ENCODE data around the gene GPC1.

The GPC1 gene

GRCh38 chr2:240465268-240465764, 29.9 kb downstream of the GPC1 start:
- H3K9me3 Mint-ChIP-seq: no peaks in the 10 kb centered on the region
- DNase-seq (no peak), ATAC-seq (no peak)
- no peaks in the 10 kb centered on the region for H3K27me3 Mint-ChIP-seq
- no peak overlapping the region for H3K27ac Mint-ChIP-seq
- no peak overlapping the region for H3K4me3 Mint-ChIP-seq
- H3K4me1 Mint-ChIP-seq: no peaks in the 10 kb centered on the region
- H3K36me3 Mint-ChIP-seq (ENCODE audit: low read depth): no peaks in the 10 kb centered on the region

- no peaks in the 10 kb centered on the region for H3K9me3 Mint-ChIP-seq
- H3K4me3 Mint-ChIP-seq: no peak overlapping the region
- H3K36me3 Mint-ChIP-seq (ENCODE audit: low read depth): no peaks in the 10 kb centered on the region
- H3K4me1 Mint-ChIP-seq: no peaks in the 10 kb centered on the region
- ATAC-seq: no peak
- no peak for DNase-seq
- no peaks in the 10 kb centered on the region for H3K27me3 Mint-ChIP-seq
- no peak overlapping the region for H3K27ac Mint-ChIP-seq
Observed at GRCh38 chr2:240465765-240466578, 30.5 kb downstream of the GPC1 start.

GRCh38 chr2:240466579-240467148, 31.2 kb downstream of the GPC1 start:
- Mint-ChIP-seq H3K4me1 (no peaks in the 10 kb centered on the region), H3K4me3 (no peak overlapping the region), H3K9me3 (no peaks in the 10 kb centered on the region), H3K27ac (no peak overlapping the region), H3K36me3 (ENCODE audit: low read depth) (no peaks in the 10 kb centered on the region), H3K27me3 (no peaks in the 10 kb centered on the region)
- ATAC-seq (no peak), DNase-seq (peak; percentile 0)

- Mint-ChIP-seq H3K36me3 (ENCODE audit: low read depth) (no peaks in the 10 kb centered on the region), H3K9me3 (no peaks in the 10 kb centered on the region), H3K27me3 (no peaks in the 10 kb centered on the region), H3K27ac (no peak overlapping the region), H3K4me1 (no peaks in the 10 kb centered on the region), H3K4me3 (no peak overlapping the region)
- DNase-seq (no peak), ATAC-seq (peak; percentile 7)
Observed at GRCh38 chr2:240467149-240467642, 31.7 kb downstream of the GPC1 start.

GRCh38 chr2:240467659-240468302, 32.3 kb downstream of the GPC1 start:
- no peaks in the 10 kb centered on the region for H3K27me3 Mint-ChIP-seq
- H3K4me1 Mint-ChIP-seq: no peaks in the 10 kb centered on the region
- no peak overlapping the region for H3K27ac Mint-ChIP-seq
- ATAC-seq: no peak
- no peak overlapping the region for H3K4me3 Mint-ChIP-seq
- peaks cover 3% of the 10 kb centered on the region for H3K36me3 Mint-ChIP-seq (ENCODE audit: low read depth)
- no peak for DNase-seq
- no peaks in the 10 kb centered on the region for H3K9me3 Mint-ChIP-seq

GRCh38 chr2:240468303-240469238, 33.1 kb downstream of the GPC1 start:
- Mint-ChIP-seq H3K4me1 (no peaks in the 10 kb centered on the region), H3K36me3 (ENCODE audit: low read depth) (peaks cover 10% of the 10 kb centered on the region), H3K4me3 (no peak overlapping the region), H3K9me3 (peaks cover 7% of the 10 kb centered on the region), H3K27me3 (no peaks in the 10 kb centered on the region), H3K27ac (no peak overlapping the region)
- no peak for DNase-seq
- no peak for ATAC-seq

- ATAC-seq (no peak), DNase-seq (no peak)
- Mint-ChIP-seq H3K27me3 (no peaks in the 10 kb centered on the region), H3K9me3 (peaks cover 11% of the 10 kb centered on the region), H3K4me1 (no peaks in the 10 kb centered on the region), H3K4me3 (no peak overlapping the region), H3K27ac (no peak overlapping the region), H3K36me3 (ENCODE audit: low read depth) (peaks cover 13% of the 10 kb centered on the region)
Observed at GRCh38 chr2:240469239-240469636, 33.8 kb downstream of the GPC1 start.

- no peak for DNase-seq
- Mint-ChIP-seq H3K9me3 (peaks cover 11% of the 10 kb centered on the region), H3K27me3 (no peaks in the 10 kb centered on the region), H3K27ac (no peak overlapping the region), H3K4me3 (no peak overlapping the region), H3K36me3 (ENCODE audit: low read depth) (peaks cover 17% of the 10 kb centered on the region), H3K4me1 (no peaks in the 10 kb centered on the region)
- no peak for ATAC-seq
Observed at GRCh38 chr2:240469740-240470139, 34.3 kb downstream of the GPC1 start.

- no peaks in the 10 kb centered on the region for H3K27me3 Mint-ChIP-seq
- no peaks in the 10 kb centered on the region for H3K4me1 Mint-ChIP-seq
- H3K4me3 Mint-ChIP-seq: no peak overlapping the region
- peaks cover 24% of the 10 kb centered on the region for H3K36me3 Mint-ChIP-seq (ENCODE audit: low read depth)
- DNase-seq (no peak), ATAC-seq (no peak)
- peaks cover 17% of the 10 kb centered on the region for H3K9me3 Mint-ChIP-seq
- H3K27ac Mint-ChIP-seq: no peak overlapping the region
Observed at GRCh38 chr2:240472078-240472790, 36.8 kb downstream of the GPC1 start.

GRCh38 chr2:240473211-240473610, 37.7 kb downstream of the GPC1 start:
- H3K27ac Mint-ChIP-seq: no peak overlapping the region
- no peak overlapping the region for H3K4me3 Mint-ChIP-seq
- no peak for ATAC-seq

GRCh38 chr2:240477916-240478315, 42.5 kb downstream of the GPC1 start:
- DNase-seq (no peak), ATAC-seq (no peak)
- H3K9me3 Mint-ChIP-seq: peaks cover 17% of the 10 kb centered on the region
- no peaks in the 10 kb centered on the region for H3K4me1 Mint-ChIP-seq
- H3K4me3 Mint-ChIP-seq: no peak overlapping the region
- no peaks in the 10 kb centered on the region for H3K27me3 Mint-ChIP-seq
- no peak overlapping the region for H3K27ac Mint-ChIP-seq
- peaks cover 21% of the 10 kb centered on the region for H3K36me3 Mint-ChIP-seq (ENCODE audit: low read depth)

More at GRCh38 chr2:240473211-240473610, 37.7 kb downstream of the GPC1 start:
- no peak for DNase-seq
- peaks cover 24% of the 10 kb centered on the region for H3K36me3 Mint-ChIP-seq (ENCODE audit: low read depth)
- H3K27me3 Mint-ChIP-seq: no peaks in the 10 kb centered on the region
- H3K9me3 Mint-ChIP-seq: peaks cover 17% of the 10 kb centered on the region
- H3K4me1 Mint-ChIP-seq: no peaks in the 10 kb centered on the region

- no peaks in the 10 kb centered on the region for H3K4me1 Mint-ChIP-seq
- ATAC-seq (no peak), DNase-seq (no peak)
- peaks cover 11% of the 10 kb centered on the region for H3K9me3 Mint-ChIP-seq
- peaks cover 15% of the 10 kb centered on the region for H3K36me3 Mint-ChIP-seq (ENCODE audit: low read depth)
- no peak overlapping the region for H3K4me3 Mint-ChIP-seq
- no peaks in the 10 kb centered on the region for H3K27me3 Mint-ChIP-seq
- H3K27ac Mint-ChIP-seq: no peak overlapping the region
Observed at GRCh38 chr2:240478346-240479110, 43.1 kb downstream of the GPC1 start.

GRCh38 chr2:240479111-240479501, 43.6 kb downstream of the GPC1 start:
- Mint-ChIP-seq H3K9me3 (peaks cover 5% of the 10 kb centered on the region), H3K27me3 (no peaks in the 10 kb centered on the region), H3K36me3 (ENCODE audit: low read depth) (peaks cover 11% of the 10 kb centered on the region), H3K4me1 (no peaks in the 10 kb centered on the region), H3K4me3 (no peak overlapping the region), H3K27ac (no peak overlapping the region)
- DNase-seq: no peak
- no peak for ATAC-seq

All from activated naive CD8-positive, alpha-beta T cell treated with anti-CD3 and anti-CD28 coated beads, Interleukin-2, amount 50 U/mL, for 24 hours (primary cell).